MM.1S (cell line): Measurements from ENCODE around the gene FAM117A.

ENCODE experiments used
- EZH2 ChIP-seq: fragments of 300-600 bp; sonication (generic); optimal IDR thresholded peaks from 2 replicates; pipeline ENCODE3; 2017; ENCODE audit warnings: low read depth, mild to moderate bottlenecking, antibody characterized with exemption, low read length, mixed read lengths
- TF ChIP-seq, protein P1 (sequence below): fragments of 300-600 bp; sonication (generic); IDR thresholded peaks from 2 replicates; pipeline ENCODE4 v1.5.1; 2016; ENCODE audit warnings: antibody characterized with exemption, low read length, mixed read lengths

- TF ChIP-seq, protein P1, sequence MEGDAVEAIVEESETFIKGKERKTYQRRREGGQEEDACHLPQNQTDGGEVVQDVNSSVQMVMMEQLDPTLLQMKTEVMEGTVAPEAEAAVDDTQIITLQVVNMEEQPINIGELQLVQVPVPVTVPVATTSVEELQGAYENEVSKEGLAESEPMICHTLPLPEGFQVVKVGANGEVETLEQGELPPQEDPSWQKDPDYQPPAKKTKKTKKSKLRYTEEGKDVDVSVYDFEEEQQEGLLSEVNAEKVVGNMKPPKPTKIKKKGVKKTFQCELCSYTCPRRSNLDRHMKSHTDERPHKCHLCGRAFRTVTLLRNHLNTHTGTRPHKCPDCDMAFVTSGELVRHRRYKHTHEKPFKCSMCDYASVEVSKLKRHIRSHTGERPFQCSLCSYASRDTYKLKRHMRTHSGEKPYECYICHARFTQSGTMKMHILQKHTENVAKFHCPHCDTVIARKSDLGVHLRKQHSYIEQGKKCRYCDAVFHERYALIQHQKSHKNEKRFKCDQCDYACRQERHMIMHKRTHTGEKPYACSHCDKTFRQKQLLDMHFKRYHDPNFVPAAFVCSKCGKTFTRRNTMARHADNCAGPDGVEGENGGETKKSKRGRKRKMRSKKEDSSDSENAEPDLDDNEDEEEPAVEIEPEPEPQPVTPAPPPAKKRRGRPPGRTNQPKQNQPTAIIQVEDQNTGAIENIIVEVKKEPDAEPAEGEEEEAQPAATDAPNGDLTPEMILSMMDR, result no peak
- TF ChIP-seq EZH2, result no peak
Measured at GRCh38 chr17:49727380-49727779, 36.6 kb downstream of the FAM117A start.
